ENCODE data around the gene ZNF778. TPM values are rescaled to one million over a fixed set of nuclear protein-coding genes. Genes with fewer than 3 reads are reported as not detected.
"Not testable (repeated sequence)": the region's sequence is repeated elsewhere in the genome, so short reads cannot be mapped to it uniquely, and the experiment has no call there.

ZNF778 gene
- total RNA-seq, 1 donor from 2014 or later, result 15.5 TPM

DNA sequence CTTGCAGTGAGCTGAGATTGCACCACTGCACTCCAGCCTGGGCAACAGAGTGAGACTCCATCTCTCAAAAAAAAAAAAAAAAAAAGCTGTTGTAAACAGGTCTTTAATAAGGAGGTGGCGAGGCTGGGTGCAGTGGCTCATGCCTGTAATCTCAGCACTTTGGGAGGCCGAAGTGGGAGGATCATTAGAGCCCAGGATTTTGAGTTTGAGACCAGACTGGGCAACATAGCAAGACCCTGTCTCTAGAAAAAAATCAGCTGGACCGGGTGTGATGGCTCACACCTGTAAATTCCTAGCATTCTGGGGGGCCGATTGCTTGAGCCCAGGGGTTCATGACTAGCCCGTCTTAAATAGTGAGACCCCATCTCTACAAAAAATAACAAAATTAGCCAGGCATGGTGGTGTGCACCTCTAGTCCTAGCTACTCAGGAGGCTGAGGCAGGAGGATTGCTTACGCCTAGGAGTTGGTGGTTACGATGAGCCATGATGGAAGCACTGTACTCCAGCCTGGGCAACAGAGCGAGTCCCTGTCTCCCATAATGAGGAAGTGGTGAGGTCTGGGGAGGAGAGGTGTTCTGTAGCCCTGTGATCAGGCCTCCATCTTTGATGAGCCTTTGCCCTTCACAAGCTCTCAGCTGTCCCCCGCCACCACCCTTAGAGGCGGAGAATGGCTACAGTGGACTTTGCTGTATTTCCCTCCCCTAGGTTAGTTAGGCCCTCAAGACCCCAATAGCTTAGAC, 36.2 kb downstream of the ZNF778 start:
- Mint-ChIP-seq H3K4me1 (peaks cover 3% of the 10 kb centered on the region), H3K36me3 (ENCODE audit: low read depth) (peaks cover 11% of the 10 kb centered on the region), H3K4me3 (peak overlapping the region; percentile 15), H3K9me3 (peaks cover 10% of the 10 kb centered on the region), H3K27ac (ENCODE audit: unreplicated experiment) (no peak overlapping the region), H3K27me3 (ENCODE audit: low read depth) (peaks cover 2% of the 10 kb centered on the region)
- DNase-seq (ENCODE audit: low read depth, low spot score), result no peak
- TF ChIP-seq, protein P1, sequence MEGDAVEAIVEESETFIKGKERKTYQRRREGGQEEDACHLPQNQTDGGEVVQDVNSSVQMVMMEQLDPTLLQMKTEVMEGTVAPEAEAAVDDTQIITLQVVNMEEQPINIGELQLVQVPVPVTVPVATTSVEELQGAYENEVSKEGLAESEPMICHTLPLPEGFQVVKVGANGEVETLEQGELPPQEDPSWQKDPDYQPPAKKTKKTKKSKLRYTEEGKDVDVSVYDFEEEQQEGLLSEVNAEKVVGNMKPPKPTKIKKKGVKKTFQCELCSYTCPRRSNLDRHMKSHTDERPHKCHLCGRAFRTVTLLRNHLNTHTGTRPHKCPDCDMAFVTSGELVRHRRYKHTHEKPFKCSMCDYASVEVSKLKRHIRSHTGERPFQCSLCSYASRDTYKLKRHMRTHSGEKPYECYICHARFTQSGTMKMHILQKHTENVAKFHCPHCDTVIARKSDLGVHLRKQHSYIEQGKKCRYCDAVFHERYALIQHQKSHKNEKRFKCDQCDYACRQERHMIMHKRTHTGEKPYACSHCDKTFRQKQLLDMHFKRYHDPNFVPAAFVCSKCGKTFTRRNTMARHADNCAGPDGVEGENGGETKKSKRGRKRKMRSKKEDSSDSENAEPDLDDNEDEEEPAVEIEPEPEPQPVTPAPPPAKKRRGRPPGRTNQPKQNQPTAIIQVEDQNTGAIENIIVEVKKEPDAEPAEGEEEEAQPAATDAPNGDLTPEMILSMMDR (conservative IDR thresholded peaks at IDR 0.05), result no peak

DNA sequence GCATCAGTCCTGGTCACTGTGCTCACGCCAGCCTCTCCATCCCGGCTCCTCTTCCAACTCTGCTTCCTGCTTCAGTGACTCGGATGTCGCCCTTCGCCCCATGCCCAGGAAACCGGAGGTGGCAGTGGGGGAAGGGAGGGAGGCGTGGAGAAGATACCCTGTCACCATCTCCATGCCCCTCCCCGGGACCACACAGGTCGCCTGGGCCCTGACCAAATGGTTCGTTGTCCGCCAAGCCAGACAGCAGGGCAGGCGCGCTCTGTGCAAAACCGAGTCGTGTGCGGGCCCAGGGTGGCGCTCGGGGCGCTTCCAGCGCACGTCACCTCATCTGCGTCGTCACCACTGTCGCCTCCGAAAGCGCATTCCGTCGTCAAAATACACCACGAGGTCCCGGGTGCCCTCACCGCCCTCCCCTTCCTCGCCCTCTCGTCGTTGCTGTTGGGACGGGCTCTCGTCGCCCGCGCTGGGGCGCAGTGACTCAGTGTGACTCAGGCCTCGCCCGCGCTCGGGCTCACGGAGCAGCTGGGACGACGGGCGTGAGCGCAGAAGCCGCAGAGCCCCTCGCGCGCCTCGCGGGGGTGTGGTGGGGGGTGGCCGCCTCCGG, 39.2 kb downstream of the ZNF778 start:
- Mint-ChIP-seq H3K4me1 (peaks cover 3% of the 10 kb centered on the region), H3K4me3 (no peak overlapping the region), H3K9me3 (peaks cover 7% of the 10 kb centered on the region), H3K27ac (ENCODE audit: unreplicated experiment) (no peak overlapping the region), H3K36me3 (ENCODE audit: low read depth) (peaks cover 4% of the 10 kb centered on the region), H3K27me3 (ENCODE audit: low read depth) (peaks cover 2% of the 10 kb centered on the region)
- TF ChIP-seq, protein P1 (conservative IDR thresholded peaks at IDR 0.05), result no peak
- no peak for DNase-seq (ENCODE audit: low read depth, low spot score)

DNA sequence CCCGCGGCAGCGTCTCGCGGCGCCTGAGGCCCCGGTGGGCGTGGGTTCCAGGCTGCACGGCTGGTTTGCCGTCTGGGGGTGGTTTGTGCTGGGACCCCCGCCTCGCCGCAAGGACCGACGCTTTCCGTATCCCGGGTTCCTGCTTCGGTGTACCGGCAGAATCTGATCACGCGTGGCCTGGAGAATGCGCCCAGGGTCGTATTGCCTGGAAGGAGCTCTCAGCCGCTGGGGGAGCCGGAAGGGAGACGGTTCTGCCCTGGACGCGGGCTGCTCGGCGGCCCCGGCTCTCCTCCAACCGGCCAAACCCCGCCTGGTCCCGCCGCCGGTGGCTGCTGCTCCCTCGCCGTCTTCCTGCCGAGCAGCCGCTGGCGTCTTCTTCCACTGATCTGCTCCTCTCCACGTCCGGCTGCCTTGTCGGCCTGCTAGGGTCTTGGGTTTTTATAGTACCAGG, 39.8 kb downstream of the ZNF778 start:
- peaks cover 2% of the 10 kb centered on the region for H3K27me3 Mint-ChIP-seq (ENCODE audit: low read depth)
- H3K4me1 Mint-ChIP-seq, result peaks cover 3% of the 10 kb centered on the region
- peaks cover 7% of the 10 kb centered on the region for H3K9me3 Mint-ChIP-seq
- DNase-seq (ENCODE audit: low read depth, low spot score), result no peak
- H3K4me3 Mint-ChIP-seq, result peak overlapping the region; percentile 27
- H3K36me3 Mint-ChIP-seq (ENCODE audit: low read depth), result peaks cover 4% of the 10 kb centered on the region
- no peak overlapping the region for H3K27ac Mint-ChIP-seq (ENCODE audit: unreplicated experiment)
- TF ChIP-seq, protein P1 (conservative IDR thresholded peaks at IDR 0.05), result no peak

DNA sequence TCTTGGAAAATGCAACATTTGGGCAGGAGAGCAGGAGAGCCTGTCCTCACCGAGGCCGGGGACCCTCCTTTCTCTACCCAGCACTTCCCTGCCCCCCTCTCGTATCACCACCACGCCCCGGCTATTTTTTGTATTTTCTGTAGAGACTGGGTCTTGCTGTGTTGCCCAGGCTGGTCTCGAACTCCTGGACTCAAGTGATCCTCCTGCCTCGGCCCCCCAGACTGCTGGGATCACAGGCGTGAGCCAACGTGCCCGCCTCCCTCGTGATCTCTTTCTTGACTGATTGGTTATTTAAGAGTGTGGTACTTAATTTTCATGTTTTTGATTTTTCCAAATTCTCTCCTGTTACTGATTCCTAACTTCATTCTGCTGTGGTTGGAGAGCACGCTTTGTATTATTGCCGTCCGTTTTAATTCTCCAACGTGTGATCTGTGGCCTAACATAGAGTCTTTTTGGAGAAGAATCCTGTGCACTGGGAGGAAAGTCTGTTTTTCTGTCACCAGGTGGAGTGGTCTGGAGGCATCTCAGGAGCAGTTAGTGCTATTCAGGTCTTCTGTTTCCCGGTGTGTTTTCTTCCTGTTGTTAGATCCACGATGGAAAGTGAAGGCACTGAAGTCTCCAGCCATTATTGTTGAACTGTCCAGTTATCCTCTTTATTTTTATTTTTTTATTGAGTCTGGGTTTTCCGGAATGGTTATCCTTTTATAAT, 40.4 kb downstream of the ZNF778 start:
- Mint-ChIP-seq H3K36me3 (ENCODE audit: low read depth) (peaks cover 9% of the 10 kb centered on the region), H3K27me3 (ENCODE audit: low read depth) (peaks cover 2% of the 10 kb centered on the region), H3K27ac (ENCODE audit: unreplicated experiment) (peak overlapping the region; percentile 46), H3K4me3 (peak overlapping the region; percentile 27), H3K4me1 (peaks cover 3% of the 10 kb centered on the region), H3K9me3 (peaks cover 5% of the 10 kb centered on the region)
- TF ChIP-seq, protein P1 (conservative IDR thresholded peaks at IDR 0.05), result no peak
- no peak for DNase-seq (ENCODE audit: low read depth, low spot score)

DNA sequence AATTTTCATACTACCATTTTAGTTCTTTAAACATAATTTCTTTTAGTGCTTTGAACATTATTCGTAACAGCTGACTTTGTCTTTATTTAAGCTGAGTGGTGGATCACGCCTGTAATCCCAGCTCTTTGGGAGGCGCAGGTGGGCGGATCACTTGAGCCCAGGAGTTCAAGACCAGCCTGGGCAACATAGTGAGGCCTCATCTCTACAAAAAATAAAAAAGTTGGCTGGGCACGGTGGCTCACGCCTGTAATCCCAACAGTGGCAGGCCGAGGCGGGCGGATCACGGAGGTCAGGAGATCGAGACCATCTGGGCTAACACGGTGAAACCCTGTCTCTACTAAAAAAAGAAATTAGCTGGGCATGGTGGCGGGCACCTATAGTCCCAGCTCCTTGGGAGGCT, 42.4 kb downstream of the ZNF778 start:
- not testable (repeated sequence) for DNase-seq (ENCODE audit: low read depth, low spot score); H3K27me3 Mint-ChIP-seq (ENCODE audit: low read depth); H3K9me3 Mint-ChIP-seq; H3K4me1 Mint-ChIP-seq; H3K27ac Mint-ChIP-seq (ENCODE audit: unreplicated experiment); H3K4me3 Mint-ChIP-seq
- H3K36me3 Mint-ChIP-seq (ENCODE audit: low read depth), result peaks cover 14% of the 10 kb centered on the region

Data from neural crest cell (in vitro differentiated cells).